GM23338 (cell line): ENCODE results near the gene GDPD5. TPM values are rescaled to one million over a fixed set of nuclear protein-coding genes. Genes with fewer than 3 reads are reported as not detected.

Source experiments
- ATAC-seq: fragments of 200-7000 bp; cut with Tn5 transposase; 3 replicates; pipeline ENCODE4 v1.9.1; 2020
- DNase-seq: peaks from one replicate; pipeline ENCODE4 v3.0.0-alpha.2; 2015; ENCODE audit warnings: low spot score
- H2AFZ ChIP-seq: fragments of 200-600 bp; sonication (generic); 2 replicates; pipeline ENCODE4 v1.8.0; 2016; ENCODE audit warnings: antibody characterized with exemption, mild to moderate bottlenecking, moderate library complexity
- H3F3A ChIP-seq: fragments of 200-600 bp; sonication (generic); replicated peaks from 2 replicates; pipeline ENCODE4 v1.8.0; 2017; ENCODE audit warnings: antibody characterized with exemption, mixed run types, low read depth
- H3K27ac ChIP-seq: fragments of 200-600 bp; sonication (generic); 2 replicates; pipeline ENCODE4 v1.6.1; 2016; ENCODE audit warnings: low read depth
- H3K27me3 ChIP-seq: fragments of 200-600 bp; sonication (generic); 2 replicates; pipeline ENCODE4 v1.8.0; 2016; ENCODE audit warnings: mild to moderate bottlenecking, mixed run types, moderate library complexity; ENCODE audit not compliant: insufficient read depth
- H3K36me3 ChIP-seq: fragments of 200-600 bp; sonication (generic); 2 replicates; pipeline ENCODE4 v1.8.0; 2016; ENCODE audit warnings: mild to moderate bottlenecking; ENCODE audit not compliant: insufficient read depth
- H3K4me1 ChIP-seq: fragments of 200-600 bp; sonication (generic); 2 replicates; pipeline ENCODE4 v1.8.0; 2016; ENCODE audit warnings: mild to moderate bottlenecking, moderate library complexity; ENCODE audit not compliant: insufficient read depth
- H3K4me2 ChIP-seq: fragments of 200-600 bp; sonication (generic); 2 replicates; pipeline ENCODE4 v1.7.1; 2017; ENCODE audit warnings: mixed run types
- H3K4me3 ChIP-seq: fragments of 200-600 bp; sonication (generic); 2 replicates; pipeline ENCODE4 v1.6.1; 2016; ENCODE audit warnings: mixed run types
- H3K79me2 ChIP-seq: fragments of 200-600 bp; sonication (generic); replicated peaks from 2 replicates; pipeline ENCODE4 v1.8.0; 2017; ENCODE audit warnings: mild to moderate bottlenecking; ENCODE audit not compliant: insufficient read depth
- H3K9me2 ChIP-seq: fragments of 200-600 bp; sonication (generic); 2 replicates; pipeline ENCODE4 v1.8.0; 2017; ENCODE audit not compliant: insufficient read depth
- H4K20me1 ChIP-seq: fragments of 200-600 bp; sonication (generic); replicated peaks from 2 replicates; pipeline ENCODE4 v1.8.0; 2017; ENCODE audit warnings: mild to moderate bottlenecking; ENCODE audit not compliant: insufficient read depth
- H3K27ac Mint-ChIP-seq: 2 replicates; pipeline ENCODE4 v1.8.0; 2020; ENCODE audit warnings: inconsistent platforms, mild to moderate bottlenecking, moderate library complexity, mixed read lengths
- H3K27me3 Mint-ChIP-seq: 3 replicates; pipeline ENCODE4 v1.8.0; 2022; ENCODE audit warnings: low read depth, mild to moderate bottlenecking, moderate library complexity, mixed read lengths, inconsistent platforms; ENCODE audit not compliant: insufficient read depth, poor library complexity
- H3K36me3 Mint-ChIP-seq: 3 replicates; pipeline ENCODE4 v1.8.0; 2021; ENCODE audit warnings: low read depth, mild to moderate bottlenecking, inconsistent platforms, moderate library complexity, mixed read lengths
- H3K4me1 Mint-ChIP-seq: 3 replicates; pipeline ENCODE4 v1.8.0; 2020; ENCODE audit warnings: mild to moderate bottlenecking, inconsistent platforms, mixed read lengths
- H3K4me3 Mint-ChIP-seq: 3 replicates; pipeline ENCODE4 v1.8.0; 2021; ENCODE audit warnings: moderate library complexity, mild to moderate bottlenecking, inconsistent platforms, mixed read lengths
- H3K9me3 Mint-ChIP-seq: 3 replicates; pipeline ENCODE4 v1.8.0; 2020; ENCODE audit warnings: moderate library complexity, mild to moderate bottlenecking, inconsistent platforms, mixed read lengths
- CREB1 ChIP-seq: fragments of 250-450 bp; sonication (Bioruptor Pico); IDR thresholded peaks from 2 replicates; pipeline ENCODE4 v1.5.0; 2020; ENCODE audit warnings: low read depth, mild to moderate bottlenecking, moderate library complexity
- CTCF ChIP-seq, 2 experiments: fragments of 200-600 bp in 1 of 2; sonication (generic) in 1 of 2; conservative IDR thresholded peaks; 2 replicates each; pipeline versions ENCODE4 v1.5.1 to v1.6.1; 2016 to 2017; ENCODE audit warnings: antibody characterized with exemption in 2 of 2, low read depth in 2 of 2, mild to moderate bottlenecking in 2 of 2, moderate library complexity in 1 of 2
- ETS1 ChIP-seq: IDR thresholded peaks from 2 replicates; pipeline ENCODE4 v1.6.1; 2016; ENCODE audit warnings: antibody characterized with exemption
- EZH2 ChIP-seq: fragments of 200-600 bp; sonication (generic); IDR thresholded peaks from one replicate; pipeline ENCODE4 v1.8.0; 2017; ENCODE audit warnings: antibody characterized with exemption, mild to moderate bottlenecking, low read depth; ENCODE audit not compliant: unreplicated experiment
- EZH2phosphoT487 ChIP-seq: fragments of 200-600 bp; sonication (generic); IDR thresholded peaks from one replicate; pipeline ENCODE4 v1.8.1; 2018; ENCODE audit warnings: antibody characterized with exemption; ENCODE audit not compliant: unreplicated experiment
- JUNB ChIP-seq: IDR thresholded peaks from one replicate; pipeline ENCODE4 v1.6.1; 2016; ENCODE audit warnings: antibody characterized with exemption; ENCODE audit not compliant: unreplicated experiment
- NANOG ChIP-seq: IDR thresholded peaks from 2 replicates; pipeline ENCODE4 v1.6.1; 2016; ENCODE audit warnings: antibody characterized with exemption, borderline replicate concordance
- POLR2AphosphoS5 ChIP-seq: IDR thresholded peaks from 2 replicates; pipeline ENCODE4 v1.6.1; 2016; ENCODE audit warnings: antibody characterized with exemption, low read depth
- REST ChIP-seq: IDR thresholded peaks from one replicate; pipeline ENCODE4 v1.6.1; 2018; ENCODE audit warnings: antibody characterized with exemption; ENCODE audit not compliant: unreplicated experiment
- STAT1 ChIP-seq: IDR thresholded peaks from one replicate; pipeline ENCODE4 v1.6.1; 2016; ENCODE audit warnings: antibody characterized with exemption; ENCODE audit not compliant: unreplicated experiment
- ZNF114 ChIP-seq: fragments of 250-450 bp; sonication (Bioruptor Pico); IDR thresholded peaks from 2 replicates; pipeline ENCODE4 v1.5.0; 2020; ENCODE audit warnings: mild to moderate bottlenecking, moderate library complexity
- ZNF331 ChIP-seq: fragments of 250-450 bp; sonication (Bioruptor Pico); IDR thresholded peaks from 2 replicates; pipeline ENCODE4 v1.5.0; 2020; ENCODE audit warnings: low read depth, mild to moderate bottlenecking, moderate library complexity
- ZNF462 ChIP-seq: fragments of 250-450 bp; sonication (Bioruptor Pico); IDR thresholded peaks from 2 replicates; pipeline ENCODE4 v1.5.0; 2020; ENCODE audit warnings: mild to moderate bottlenecking, moderate library complexity
- polyA plus RNA-seq: library from polyadenylated mRNA; unstranded; fragments of >200 nt; fragmentation: Nextera tagmentation; extraction: Ambion mirVana; gene quantifications from 2 replicates; pipeline ENCODE4 v1.2.1, GENCODE V29; 2016
- total RNA-seq: library from RNA; depleted of rRNA; stranded (reverse); fragments of >200 nt; shearing (Covaris generic); gene quantifications from 2 replicates; pipeline ENCODE4 v1.2.3, GENCODE V29; 2014

GDPD5 gene
- total and polyA plus RNA-seq, 2 experiments from 2014 or later = 1.6 to 4.9 TPM

GRCh38 chr11:75522286-75523044 lies 3.3 kb downstream of the GDPD5 start:
- Mint-ChIP-seq H3K36me3 (no peaks in the 10 kb centered on the region), H3K27me3 (peaks cover 29% of the 10 kb centered on the region), H3K9me3 (no peaks in the 10 kb centered on the region), H3K27ac (no peak overlapping the region), H3K4me1 (peaks cover 25% of the 10 kb centered on the region), H3K4me3 (no peak overlapping the region)
- DNase-seq (no peak), ATAC-seq (no peak)
- no peaks in the 10 kb centered on the region for H4K20me1 ChIP-seq
- peaks cover 6% of the 10 kb centered on the region; the same call in 1 of the 2 replicates for H3F3A ChIP-seq
- H3K79me2 ChIP-seq = no peaks in the 10 kb centered on the region; the same call in 1 of the 2 replicates
- no peaks in the 10 kb centered on the region for H3K9me2 ChIP-seq
- no peak overlapping the region for H3K4me3 ChIP-seq
- no peak overlapping the region for H3K4me2 ChIP-seq
- H2AFZ ChIP-seq = no peak overlapping the region
- H3K4me1 ChIP-seq = 0 out of 2 replicates have a peak, but pooled peaks cover 5% of the 10 kb centered on the region
- no peaks in the 10 kb centered on the region for H3K36me3 ChIP-seq
- TF ChIP-seq ETS1 = no peak
- TF ChIP-seq EZH2phosphoT487 = no peak
- no peak for TF ChIP-seq ZNF331 (CRISPR knock-in tag)
- TF ChIP-seq NANOG = no peak
- no peak for TF ChIP-seq STAT1
- TF ChIP-seq JUNB = no peak
- TF ChIP-seq EZH2 = no peak
- no peak for TF ChIP-seq CREB1 (CRISPR knock-in tag)
- no peak for TF ChIP-seq ZNF114 (CRISPR knock-in tag)
- TF ChIP-seq POLR2AphosphoS5 = no peak
- no peak for TF ChIP-seq ZNF462 (CRISPR knock-in tag)
- no peak for TF ChIP-seq REST
- no peak for TF ChIP-seq CTCF (conservative IDR thresholded peaks at IDR 0.05; ENCODE audit: low read depth in 2 of 2)
- no peak overlapping the region for H3K27ac ChIP-seq
- peaks cover 41% of the 10 kb centered on the region for H3K27me3 ChIP-seq
